ENCODE measurements around the gene PURB. TPM values are rescaled to one million over a fixed set of nuclear protein-coding genes. Genes with fewer than 3 reads are reported as not detected.
A peak's percentile ranks its signal among the peaks of the same experiment; 100 is the strongest.
"Not testable (repeated sequence)": the region's sequence is repeated elsewhere in the genome, so short reads cannot be mapped to it uniquely, and the experiment has no call there.

Gene PURB
- total and polyA plus RNA-seq, 3 experiments from 2014 or later = 3.2 to 45.1 (median 45.0) TPM

- H3K36me3 Mint-ChIP-seq = peaks cover 5 to 35% (median 6%) of the 10 kb centered on the region in 3 donors
- peaks cover 51 to 81% (median 78%) of the 10 kb centered on the region in 3 donors for H3K4me1 Mint-ChIP-seq
- Histone ChIP-seq H3K36me3 (ENCODE audit: insufficient read depth, low read length) (no peaks in the 10 kb centered on the region), H3K27me3 (ENCODE audit: insufficient read depth, low read length, poor library complexity, severe bottlenecking) (no peaks in the 10 kb centered on the region), H3K9me3 (ENCODE audit: low read length) (peaks cover 7% of the 10 kb centered on the region), H3K27ac (ENCODE audit: low read depth, low read length) (peak overlapping the region; percentile 22), H3K4me1 (ENCODE audit: insufficient read depth, low read length) (peaks cover 43% of the 10 kb centered on the region), H3K4me3 (ENCODE audit: low read length) (peak overlapping the region; percentile 18)
- POLR2A ChIA-PET = interaction anchor here (0.6 to 1.8 kb wide), 2 partner anchors 11 to 33 kb away, joined by 4 to 5 read pairs; partner anchors contain the start of gene H2AZ2
- CTCF ChIA-PET = interaction anchor here (0.8 to 3.1 kb wide), 7 partner anchors 11 to 255 kb away, joined by 3 to 12 read pairs (median 6); partner anchors contain the start of gene TBRG4
- H3K27ac Mint-ChIP-seq = peak overlapping the region in 7 of 8 donors; percentile 59 to 92 (median 87)
- H3K9me3 Mint-ChIP-seq = peaks cover 3 to 14% (median 8%) of the 10 kb centered on the region in 5 donors
- no peak for DNase-seq
- H3K4me3 Mint-ChIP-seq = peak overlapping the region; percentile 18 to 81 (median 67)
- H3K27me3 Mint-ChIP-seq = peaks cover 0 to 7% of the 10 kb centered on the region in 2 donors
These were observed 4.2 kb downstream of the PURB start for GRCh38 chr7:44881066-44881600.

- Histone ChIP-seq H3K27me3 (ENCODE audit: insufficient read depth, low read length, poor library complexity, severe bottlenecking) (no peaks in the 10 kb centered on the region), H3K36me3 (ENCODE audit: insufficient read depth, low read length) (no peaks in the 10 kb centered on the region), H3K4me3 (ENCODE audit: low read length) (no peak overlapping the region), H3K4me1 (ENCODE audit: insufficient read depth, low read length) (peaks cover 40% of the 10 kb centered on the region), H3K9me3 (ENCODE audit: low read length) (peaks cover 7% of the 10 kb centered on the region), H3K27ac (ENCODE audit: low read depth, low read length) (peak overlapping the region; percentile 22)
- ChIA-PET POLR2A (no interaction called here), CTCF (interaction anchor here (1.0 to 3.1 kb wide), 4 partner anchors 11 to 256 kb away, joined by 4 to 12 read pairs (median 12); no protein-coding TSS in a partner anchor)
- Mint-ChIP-seq H3K36me3 (peaks cover 5 to 30% (median 6%) of the 10 kb centered on the region in 3 donors), H3K9me3 (peaks cover 3 to 14% (median 8%) of the 10 kb centered on the region in 5 donors), H3K4me1 (peaks cover 46 to 79% (median 72%) of the 10 kb centered on the region in 3 donors), H3K27me3 (peaks cover 0 to 3% of the 10 kb centered on the region in 2 donors), H3K4me3 (peak overlapping the region; percentile 18 to 84 (median 76)), H3K27ac (peak overlapping the region; percentile 59 to 92 (median 84))
- no peak for DNase-seq
These were observed 4.9 kb downstream of the PURB start for GRCh38 chr7:44880317-44881018.

- Histone ChIP-seq H3K4me1 (ENCODE audit: insufficient read depth, low read length) (peaks cover 15% of the 10 kb centered on the region), H3K36me3 (ENCODE audit: insufficient read depth, low read length) (no peaks in the 10 kb centered on the region), H3K27me3 (ENCODE audit: insufficient read depth, low read length, poor library complexity, severe bottlenecking) (no peaks in the 10 kb centered on the region), H3K4me3 (ENCODE audit: low read length) (no peak overlapping the region), H3K9me3 (ENCODE audit: low read length) (no peaks in the 10 kb centered on the region), H3K27ac (ENCODE audit: low read depth, low read length) (no peak overlapping the region)
- POLR2A ChIA-PET = interaction anchor here (1.5 kb wide), 1 partner anchor 9 kb away, joined by 4 read pairs; the partner anchor contains the start of gene PURB
- H3K4me1 Mint-ChIP-seq = peaks cover 24 to 47% (median 41%) of the 10 kb centered on the region in 3 donors
- H3K27ac Mint-ChIP-seq = peak overlapping the region in 4 of 8 donors; percentile 29 to 47 (median 44)
- peaks cover 0 to 15% (median 3%) of the 10 kb centered on the region in 3 donors for H3K36me3 Mint-ChIP-seq
- H3K4me3 Mint-ChIP-seq = no peak overlapping the region
- H3K27me3 Mint-ChIP-seq = no peaks in the 10 kb centered on the region
- DNase-seq = no peak
- CTCF ChIA-PET = no interaction called here
- no peaks in the 10 kb centered on the region for H3K9me3 Mint-ChIP-seq
These were observed 8.9 kb downstream of the PURB start for GRCh38 chr7:44876393-44876792.

GRCh38 chr7:44875241-44875640 is 10.1 kb downstream of the PURB start:
- peaks cover 12 to 35% (median 29%) of the 10 kb centered on the region in 3 donors for H3K4me1 Mint-ChIP-seq
- H3K9me3 ChIP-seq (ENCODE audit: low read length) = no peaks in the 10 kb centered on the region
- POLR2A ChIA-PET = interaction anchor here (0.7 to 2.4 kb wide), 3 partner anchors 10 to 232 kb away, joined by 3 to 10 read pairs (median 3); partner anchors contain the start of gene PURB
- H3K4me3 Mint-ChIP-seq = no peak overlapping the region
- H3K4me3 ChIP-seq (ENCODE audit: low read length) = no peak overlapping the region
- H3K36me3 Mint-ChIP-seq = peaks cover 0 to 14% (median 3%) of the 10 kb centered on the region in 3 donors
- H3K27me3 Mint-ChIP-seq = no peaks in the 10 kb centered on the region
- no peaks in the 10 kb centered on the region for H3K27me3 ChIP-seq (ENCODE audit: insufficient read depth, low read length, poor library complexity, severe bottlenecking)
- no peaks in the 10 kb centered on the region for H3K36me3 ChIP-seq (ENCODE audit: insufficient read depth, low read length)
- CTCF ChIA-PET = interaction anchor here (1.1 to 1.4 kb wide), 2 partner anchors 9 to 261 kb away, joined by 3 to 5 read pairs; no protein-coding TSS in a partner anchor
- no peak overlapping the region for H3K27ac ChIP-seq (ENCODE audit: low read depth, low read length)
- DNase-seq = no peak
- H3K4me1 ChIP-seq (ENCODE audit: insufficient read depth, low read length) = peaks cover 3% of the 10 kb centered on the region
- no peaks in the 10 kb centered on the region for H3K9me3 Mint-ChIP-seq
- H3K27ac Mint-ChIP-seq = peak overlapping the region in 2 of 8 donors; percentile 56 to 61

GRCh38 chr7:44872787-44873186 is 12.5 kb downstream of the PURB start:
- Mint-ChIP-seq H3K27ac (peak overlapping the region in 3 of 8 donors; percentile 17 to 40 (median 20)), H3K9me3 (no peaks in the 10 kb centered on the region), H3K4me3 (no peak overlapping the region), H3K27me3 (no peaks in the 10 kb centered on the region), H3K36me3 (peaks cover 0 to 3% (median 0%) of the 10 kb centered on the region in 3 donors), H3K4me1 (peaks cover 4 to 16% (median 8%) of the 10 kb centered on the region in 3 donors)
- no peak for DNase-seq
- Histone ChIP-seq H3K4me3 (ENCODE audit: low read length) (no peak overlapping the region), H3K36me3 (ENCODE audit: insufficient read depth, low read length) (no peaks in the 10 kb centered on the region), H3K9me3 (ENCODE audit: low read length) (no peaks in the 10 kb centered on the region), H3K27me3 (ENCODE audit: insufficient read depth, low read length, poor library complexity, severe bottlenecking) (no peaks in the 10 kb centered on the region), H3K27ac (ENCODE audit: low read depth, low read length) (no peak overlapping the region), H3K4me1 (ENCODE audit: insufficient read depth, low read length) (no peaks in the 10 kb centered on the region)
- POLR2A ChIA-PET = no interaction called here
- CTCF ChIA-PET = interaction anchor here (0.7 to 1.5 kb wide), 3 partner anchors 15 to 263 kb away, joined by 3 to 4 read pairs (median 3); no protein-coding TSS in a partner anchor

GRCh38 chr7:44871918-44872317 is 13.4 kb downstream of the PURB start:
- H3K4me1 ChIP-seq (ENCODE audit: insufficient read depth, low read length); POLR2A ChIA-PET; H3K36me3 Mint-ChIP-seq; H3K9me3 ChIP-seq (ENCODE audit: low read length); H3K9me3 Mint-ChIP-seq; DNase-seq; CTCF ChIA-PET; H3K4me3 ChIP-seq (ENCODE audit: low read length); H3K4me3 Mint-ChIP-seq; H3K27ac ChIP-seq (ENCODE audit: low read depth, low read length); H3K27me3 Mint-ChIP-seq; H3K36me3 ChIP-seq (ENCODE audit: insufficient read depth, low read length); H3K27ac Mint-ChIP-seq; H3K27me3 ChIP-seq (ENCODE audit: insufficient read depth, low read length, poor library complexity, severe bottlenecking): not testable (repeated sequence)
- H3K4me1 Mint-ChIP-seq = peaks cover 4 to 14% (median 4%) of the 10 kb centered on the region in 3 donors

GRCh38 chr7:44870780-44871179 is 14.6 kb downstream of the PURB start:
- H3K4me1 Mint-ChIP-seq; DNase-seq; H3K36me3 ChIP-seq (ENCODE audit: insufficient read depth, low read length); H3K4me3 ChIP-seq (ENCODE audit: low read length); H3K4me1 ChIP-seq (ENCODE audit: insufficient read depth, low read length); H3K9me3 ChIP-seq (ENCODE audit: low read length); CTCF ChIA-PET; H3K9me3 Mint-ChIP-seq; H3K27ac Mint-ChIP-seq; POLR2A ChIA-PET; H3K4me3 Mint-ChIP-seq; H3K27me3 ChIP-seq (ENCODE audit: insufficient read depth, low read length, poor library complexity, severe bottlenecking); H3K27ac ChIP-seq (ENCODE audit: low read depth, low read length); H3K27me3 Mint-ChIP-seq; H3K36me3 Mint-ChIP-seq: not testable (repeated sequence)

- H3K9me3 Mint-ChIP-seq; DNase-seq; H3K4me3 Mint-ChIP-seq; H3K27ac Mint-ChIP-seq; H3K36me3 Mint-ChIP-seq; POLR2A ChIA-PET; H3K36me3 ChIP-seq (ENCODE audit: insufficient read depth, low read length); H3K4me1 Mint-ChIP-seq; H3K4me3 ChIP-seq (ENCODE audit: low read length); CTCF ChIA-PET; H3K27me3 ChIP-seq (ENCODE audit: insufficient read depth, low read length, poor library complexity, severe bottlenecking); H3K27ac ChIP-seq (ENCODE audit: low read depth, low read length); H3K27me3 Mint-ChIP-seq; H3K4me1 ChIP-seq (ENCODE audit: insufficient read depth, low read length); H3K9me3 ChIP-seq (ENCODE audit: low read length): not testable (repeated sequence)
These were observed 15.0 kb downstream of the PURB start for GRCh38 chr7:44870336-44870735.

Data from CD8-positive, alpha-beta memory T cell (primary cell).